Stimulated activated CD4-positive, alpha-beta T cell treated with anti-CD3 and anti-CD28 coated beads, Interleukin-2, amount 100 ng/mL, for 4 hours (primary cell): ENCODE results near the gene SPRYD7.
"Not testable (repeated sequence)": the region's sequence is repeated elsewhere in the genome, so short reads cannot be mapped to it uniquely, and the experiment has no call there.

ENCODE experiments used
- DNase-seq: peaks from one replicate; pipeline ENCODE4 v3.0.0-alpha.2; 2020; ENCODE audit warnings: low read depth

The SPRYD7 gene

DNA sequence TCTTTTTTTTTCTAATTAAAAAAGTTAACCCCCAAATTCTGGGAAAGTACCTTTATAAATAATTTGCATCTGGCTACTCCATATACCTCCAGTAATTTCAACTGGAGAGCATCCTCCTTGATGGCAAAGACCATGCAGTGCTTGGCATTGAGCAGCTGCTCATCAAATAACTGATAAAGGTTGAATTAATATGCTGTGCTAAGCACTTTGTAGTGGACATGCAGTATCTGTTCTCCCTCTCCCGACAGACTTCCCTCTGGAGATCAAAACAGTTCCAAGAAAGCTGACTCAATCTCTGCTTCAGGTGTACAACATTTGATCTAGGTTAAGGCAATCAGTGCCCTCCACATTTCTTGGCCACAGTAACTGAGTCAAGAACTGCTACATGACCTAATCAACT, 3.3 kb downstream of the SPRYD7 start:
- DNase-seq = no peak

GRCh38 chr13:49932066-49932465, 4.1 kb downstream of the SPRYD7 start:
- no peak for DNase-seq

GRCh38 chr13:49927755-49928154, 8.4 kb downstream of the SPRYD7 start:
- DNase-seq = no peak

DNA sequence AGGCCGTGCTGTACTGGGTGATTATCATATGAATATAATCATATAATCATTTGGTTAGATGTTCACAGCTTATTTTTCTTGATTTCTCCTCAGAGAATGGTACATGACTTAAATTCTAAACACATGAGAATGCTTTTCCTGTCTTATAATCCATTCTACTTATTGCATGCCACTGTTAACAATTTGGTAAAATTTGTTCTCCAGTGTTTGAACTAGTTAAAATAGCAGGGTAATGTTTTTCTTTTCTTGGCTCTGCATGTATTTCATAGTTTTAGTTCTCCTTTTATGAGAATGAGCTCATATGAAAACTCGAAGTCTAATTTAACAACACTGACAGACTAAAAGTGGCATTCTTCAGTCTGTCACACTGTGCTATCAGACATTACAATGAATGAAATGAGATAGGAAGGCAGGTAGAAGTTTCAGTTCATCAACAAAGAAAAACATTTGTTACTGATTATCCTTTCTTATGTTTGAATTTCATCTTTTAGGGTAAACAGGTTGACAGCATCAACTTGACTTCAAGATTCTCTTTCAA, 10.2 kb downstream of the SPRYD7 start:
- DNase-seq = no peak

DNA sequence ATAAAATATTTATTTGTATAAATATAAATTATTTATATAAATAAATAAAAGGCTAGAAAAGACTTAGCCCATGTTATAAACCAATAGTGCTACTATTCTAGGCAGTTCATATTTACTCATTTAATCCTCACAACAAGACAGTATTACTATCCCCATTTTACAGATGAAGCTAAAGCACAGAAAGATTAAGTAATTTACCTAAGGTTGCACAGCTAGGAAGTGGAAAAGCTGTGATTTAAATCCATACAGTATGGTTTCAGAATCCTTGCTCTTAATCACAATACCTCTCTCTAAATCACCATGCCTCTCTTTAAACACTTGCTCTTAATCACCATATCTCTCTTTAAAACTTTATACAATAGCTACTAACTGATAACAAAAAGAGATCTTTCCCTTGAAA, 13.8 kb downstream of the SPRYD7 start:
- DNase-seq = no peak

- DNase-seq = not testable (repeated sequence)
These were observed 15.2 kb downstream of the SPRYD7 start for GRCh38 chr13:49920969-49921368.

- not testable (repeated sequence) for DNase-seq
These were observed 18.0 kb downstream of the SPRYD7 start for GRCh38 chr13:49918106-49918505.

DNA sequence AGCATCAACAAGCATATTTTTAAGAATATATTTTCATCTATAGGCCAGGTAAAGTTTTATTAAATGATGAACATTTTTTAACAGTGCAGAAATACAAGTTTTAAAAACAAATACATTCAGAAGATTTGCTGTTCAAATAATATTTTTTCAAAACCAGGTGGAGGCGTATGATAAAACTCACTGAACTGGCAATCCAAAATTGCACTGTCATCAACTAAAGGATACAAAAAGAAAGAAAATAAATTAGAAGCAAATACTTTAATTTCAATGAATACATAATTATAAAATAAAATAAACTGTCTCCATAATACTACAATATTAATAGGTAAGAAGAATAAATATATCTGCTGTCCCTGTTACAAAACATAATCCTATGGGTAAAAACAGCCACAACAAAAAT, 21.2 kb downstream of the SPRYD7 start:
- no peak for DNase-seq

GRCh38 chr13:49908637-49909036, 27.5 kb downstream of the SPRYD7 start:
- DNase-seq = no peak

DNA sequence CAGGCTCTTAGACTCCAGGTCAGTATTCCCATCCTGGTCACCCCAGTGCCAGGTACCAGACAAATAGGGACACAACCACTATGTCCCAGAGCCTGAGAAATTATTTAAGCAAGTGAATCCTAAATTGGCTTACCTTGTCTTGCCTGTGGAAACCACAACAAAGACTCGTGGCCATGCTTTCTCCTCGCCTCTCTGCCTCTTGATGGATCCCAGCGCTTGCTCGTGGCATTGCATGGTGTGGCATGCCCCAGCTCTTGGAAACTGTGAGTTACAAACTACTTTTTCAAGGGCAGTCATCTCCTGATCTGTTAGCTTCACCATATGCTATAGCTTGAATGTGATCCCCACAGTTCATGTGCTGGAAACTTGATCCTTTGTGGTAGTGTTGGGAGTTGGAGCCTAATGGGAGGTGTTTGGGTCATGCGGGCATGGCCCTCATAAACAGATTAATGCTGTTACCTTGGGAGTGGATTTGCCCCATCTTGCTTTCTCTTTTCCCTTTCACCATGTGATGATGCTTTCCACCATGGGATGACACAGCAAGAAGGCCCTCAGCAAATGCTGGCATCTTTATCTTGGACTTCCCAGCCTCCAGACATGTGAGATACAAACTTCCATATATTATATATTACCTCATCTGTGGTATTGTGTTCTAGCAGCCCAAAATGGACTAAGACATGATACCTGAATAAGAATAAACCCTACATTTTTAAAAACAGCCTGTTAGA, 31.2 kb downstream of the SPRYD7 start:
- no peak for DNase-seq

DNA sequence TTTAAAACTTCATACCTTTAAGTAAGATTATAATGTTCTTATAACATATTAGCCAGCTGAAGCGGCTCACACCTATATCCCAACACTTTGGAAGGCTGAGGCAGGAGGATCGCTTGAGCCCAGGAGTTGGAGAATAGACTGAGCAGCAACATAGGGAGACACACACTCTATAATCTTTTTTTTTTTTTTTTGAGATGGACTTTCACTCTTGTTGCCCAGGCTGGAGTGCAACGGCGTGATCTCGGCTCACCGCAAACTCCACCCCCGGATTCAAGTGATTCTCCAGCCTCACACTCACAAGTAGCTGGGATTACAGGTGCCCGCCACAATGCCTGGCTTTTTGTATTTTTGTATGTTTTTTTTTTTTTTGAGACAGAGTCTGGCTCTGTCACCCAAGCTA, 37.3 kb downstream of the SPRYD7 start:
- no peak for DNase-seq

- DNase-seq = no peak
These were observed 38.4 kb downstream of the SPRYD7 start for GRCh38 chr13:49897713-49898112.

GRCh38 chr13:49895826-49896225, 40.3 kb downstream of the SPRYD7 start:
- no peak for DNase-seq

GRCh38 chr13:49893591-49893990, 42.5 kb downstream of the SPRYD7 start:
- DNase-seq = no peak

GRCh38 chr13:49890376-49890775, 45.8 kb downstream of the SPRYD7 start:
- DNase-seq = no peak

DNA sequence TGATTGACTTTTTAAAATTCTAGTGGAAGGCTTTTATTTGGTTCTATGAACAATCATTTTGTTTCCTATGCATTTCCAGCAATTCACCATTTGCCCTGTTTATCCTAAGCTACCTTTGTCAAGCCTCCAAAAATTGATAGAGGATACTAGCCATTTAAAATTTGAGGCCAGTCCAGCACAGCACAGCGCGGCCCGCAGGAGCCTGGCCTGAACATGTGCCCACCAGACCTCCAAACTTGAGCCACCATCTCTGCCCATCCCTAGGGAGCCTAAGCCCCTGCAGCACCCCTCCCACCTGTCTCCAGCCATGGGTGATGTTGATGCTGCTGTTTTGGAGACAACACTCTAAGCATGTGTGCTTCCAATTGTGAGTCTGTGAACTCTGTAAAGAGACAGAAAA, 57.5 kb downstream of the SPRYD7 start:
- DNase-seq = no peak

GRCh38 chr13:49877629-49878218, 58.4 kb downstream of the SPRYD7 start:
- DNase-seq = no peak

DNA sequence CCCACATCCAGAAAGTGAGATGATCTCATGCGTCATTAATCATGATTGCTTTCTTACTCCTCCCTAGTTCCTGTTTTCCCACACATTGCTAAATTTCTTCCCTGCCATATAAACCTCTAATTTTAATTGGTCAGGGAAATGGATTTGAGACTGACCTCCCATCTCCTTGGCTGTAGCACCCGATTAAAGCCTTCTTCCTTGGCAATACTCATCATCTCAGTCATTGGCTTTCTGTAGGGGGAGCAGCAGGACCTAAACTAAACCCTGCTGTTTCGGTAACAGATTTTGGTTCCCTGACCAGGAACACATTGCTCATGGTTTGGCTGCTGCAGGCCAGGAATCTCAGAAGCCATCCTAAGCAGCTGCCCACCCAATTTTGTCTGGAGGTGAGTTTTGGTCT, 61.7 kb downstream of the SPRYD7 start:
- DNase-seq = no peak

- no peak for DNase-seq
These were observed 66.6 kb downstream of the SPRYD7 start for GRCh38 chr13:49869519-49869918.

- DNase-seq = no peak
These were observed 68.3 kb downstream of the SPRYD7 start for GRCh38 chr13:49867834-49868233.

GRCh38 chr13:49865218-49865617, 70.9 kb downstream of the SPRYD7 start:
- DNase-seq = no peak

GRCh38 chr13:49864509-49864908, 71.6 kb downstream of the SPRYD7 start:
- no peak for DNase-seq
